Fibroblast of lung (primary cell): ENCODE results near the gene RUSC1.

Experiments used
- CTCF ChIP-seq, 2 donors: IDR thresholded peaks in 1 of 2; conservative IDR thresholded peaks in 1 of 2; 1 replicate in 1 of 2; 2 replicates in 1 of 2; pipeline ENCODE4 v1.5.1; 2011 to 2012; ENCODE audit warnings: low read length in 2 of 2, control low read depth in 1 of 2, inconsistent platforms in 1 of 2, low read depth in 1 of 2, mild to moderate bottlenecking in 1 of 2
- EZH2 ChIP-seq: IDR thresholded peaks from 2 replicates; pipeline ENCODE4 v1.5.1; 2012; ENCODE audit warnings: low read length, control low read depth, mild to moderate bottlenecking; ENCODE audit errors: missing control alignments

- TF ChIP-seq CTCF (conservative IDR thresholded peaks at IDR 0.05 in 1 of 2, IDR thresholded peaks at IDR 0.05 in 1 of 2; ENCODE audit: low read depth in 1 of 2, low read length in 2 of 2) (no peak), EZH2 (no peak)
These were observed at the start of gene RUSC1 for GRCh38 chr1:155320661-155321617.
